ENCODE measurements around the gene ARL17A. TPM values are rescaled to one million over a fixed set of nuclear protein-coding genes. Genes with fewer than 3 reads are reported as not detected.
"Not testable (repeated sequence)": the region's sequence is repeated elsewhere in the genome, so short reads cannot be mapped to it uniquely, and the experiment has no call there.

Gene ARL17A
- 4.5 TPM for polyA plus RNA-seq (2013, experiment 1 of 2)
- polyA plus RNA-seq (2013, experiment 2 of 2), result 4.5 TPM

GRCh38 chr17:46579083-46580075, at the start of gene ARL17A:
TSS of gene ARL17A (minus strand) at chr17:46579691. CDS start at chr17:46576322, 3,369 bp downstream.
- not testable (repeated sequence) for H3K36me3 ChIP-seq (ENCODE audit: control insufficient read depth in 1 of 2, insufficient read depth in 2 of 2, low read depth in 1 of 2, low read length in 2 of 2); H4K8ac ChIP-seq (ENCODE audit: low read length); H3K4me2 ChIP-seq (ENCODE audit: low read length, poor library complexity, severe bottlenecking); H2BK5ac ChIP-seq (ENCODE audit: low read depth, low read length, poor library complexity, severe bottlenecking); H3K18ac ChIP-seq (ENCODE audit: low read depth in 1 of 2, low read length in 2 of 2); H3K27ac ChIP-seq (ENCODE audit: low read length, poor library complexity, severe bottlenecking); DNase-seq; H3K4ac ChIP-seq (ENCODE audit: low read depth in 1 of 2, low read length in 2 of 2); H3K79me1 ChIP-seq (replicated peaks; ENCODE audit: low read length, poor library complexity, severe bottlenecking); H3K27me3 ChIP-seq (ENCODE audit: control insufficient read depth in 1 of 2, insufficient read depth in 1 of 2, low read length in 2 of 2); H3K14ac ChIP-seq (ENCODE audit: low read length in 2 of 2); H3K9ac ChIP-seq (ENCODE audit: low read length); H2BK15ac ChIP-seq (ENCODE audit: low read depth, poor library complexity, severe bottlenecking); H2AFZ ChIP-seq (ENCODE audit: low read depth, low read length); H2BK120ac ChIP-seq (ENCODE audit: low read depth, low read length); H3K4me1 ChIP-seq (ENCODE audit: control insufficient read depth, insufficient read depth, low read depth, low read length); H3K9me3 ChIP-seq (ENCODE audit: control insufficient read depth, low read length); H2AK5ac ChIP-seq (ENCODE audit: low read length, severe bottlenecking); H2BK12ac ChIP-seq (ENCODE audit: low read length in 2 of 2); H4K91ac ChIP-seq (ENCODE audit: low read length); H3K23ac ChIP-seq (ENCODE audit: low read length in 2 of 2)
- peak within 1 kb of the TSS in 1 of 2 experiments; percentile 61 for H3K4me3 ChIP-seq (ENCODE audit: insufficient read depth in 1 of 2, low read depth in 1 of 2, low read length in 2 of 2)
- WGBS, result no CpG with 5 or more reads among the region's 65 CpGs

- H3K4me1 ChIP-seq (ENCODE audit: control insufficient read depth, insufficient read depth, low read depth, low read length); H2BK12ac ChIP-seq (ENCODE audit: low read length in 2 of 2); H3K4me2 ChIP-seq (ENCODE audit: low read length, poor library complexity, severe bottlenecking); H4K8ac ChIP-seq (ENCODE audit: low read length); H2BK15ac ChIP-seq (ENCODE audit: low read depth, poor library complexity, severe bottlenecking); H4K91ac ChIP-seq (ENCODE audit: low read length); H2BK120ac ChIP-seq (ENCODE audit: low read depth, low read length); H2BK5ac ChIP-seq (ENCODE audit: low read depth, low read length, poor library complexity, severe bottlenecking); H3K9ac ChIP-seq (ENCODE audit: low read length); H3K4ac ChIP-seq (ENCODE audit: low read depth in 1 of 2, low read length in 2 of 2); H3K4me3 ChIP-seq (ENCODE audit: insufficient read depth in 1 of 2, low read depth in 1 of 2, low read length in 2 of 2); H3K14ac ChIP-seq (ENCODE audit: low read length in 2 of 2); H3K18ac ChIP-seq (ENCODE audit: low read depth in 1 of 2, low read length in 2 of 2); H3K9me3 ChIP-seq (ENCODE audit: control insufficient read depth, low read length); H3K36me3 ChIP-seq (ENCODE audit: control insufficient read depth in 1 of 2, insufficient read depth in 2 of 2, low read depth in 1 of 2, low read length in 2 of 2); H2AK5ac ChIP-seq (ENCODE audit: low read length, severe bottlenecking); H3K27me3 ChIP-seq (ENCODE audit: control insufficient read depth in 1 of 2, insufficient read depth in 1 of 2, low read length in 2 of 2); H3K79me1 ChIP-seq (replicated peaks; ENCODE audit: low read length, poor library complexity, severe bottlenecking); H3K27ac ChIP-seq (ENCODE audit: low read length, poor library complexity, severe bottlenecking); DNase-seq; H2AFZ ChIP-seq (ENCODE audit: low read depth, low read length); H3K23ac ChIP-seq (ENCODE audit: low read length in 2 of 2): not testable (repeated sequence)
- WGBS, result no CpG with 5 or more reads among the region's 5 CpGs
These were observed 49.4 kb upstream of the ARL17A start for GRCh38 chr17:46628753-46629436.

- H4K8ac ChIP-seq (ENCODE audit: low read length); H3K14ac ChIP-seq (ENCODE audit: low read length in 2 of 2); H2BK120ac ChIP-seq (ENCODE audit: low read depth, low read length); H3K4me2 ChIP-seq (ENCODE audit: low read length, poor library complexity, severe bottlenecking); H2AK5ac ChIP-seq (ENCODE audit: low read length, severe bottlenecking); H4K91ac ChIP-seq (ENCODE audit: low read length); H3K27me3 ChIP-seq (ENCODE audit: control insufficient read depth in 1 of 2, insufficient read depth in 1 of 2, low read length in 2 of 2); H3K27ac ChIP-seq (ENCODE audit: low read length, poor library complexity, severe bottlenecking); H2BK15ac ChIP-seq (ENCODE audit: low read depth, poor library complexity, severe bottlenecking); H3K36me3 ChIP-seq (ENCODE audit: control insufficient read depth in 1 of 2, insufficient read depth in 2 of 2, low read depth in 1 of 2, low read length in 2 of 2); H3K79me1 ChIP-seq (replicated peaks; ENCODE audit: low read length, poor library complexity, severe bottlenecking); H2BK5ac ChIP-seq (ENCODE audit: low read depth, low read length, poor library complexity, severe bottlenecking); H3K4ac ChIP-seq (ENCODE audit: low read depth in 1 of 2, low read length in 2 of 2); H3K23ac ChIP-seq (ENCODE audit: low read length in 2 of 2); DNase-seq; H3K4me1 ChIP-seq (ENCODE audit: control insufficient read depth, insufficient read depth, low read depth, low read length); H2AFZ ChIP-seq (ENCODE audit: low read depth, low read length); H3K9ac ChIP-seq (ENCODE audit: low read length); H3K18ac ChIP-seq (ENCODE audit: low read depth in 1 of 2, low read length in 2 of 2); H3K4me3 ChIP-seq (ENCODE audit: insufficient read depth in 1 of 2, low read depth in 1 of 2, low read length in 2 of 2); H3K9me3 ChIP-seq (ENCODE audit: control insufficient read depth, low read length); H2BK12ac ChIP-seq (ENCODE audit: low read length in 2 of 2): not testable (repeated sequence)
- no CpG with 5 or more reads among the region's 2 CpGs for WGBS
These were observed 48.0 kb upstream of the ARL17A start for GRCh38 chr17:46627452-46627851.

GRCh38 chr17:46624726-46625125, 45.2 kb upstream of the ARL17A start:
- H4K8ac ChIP-seq (ENCODE audit: low read length); H4K91ac ChIP-seq (ENCODE audit: low read length); H2BK120ac ChIP-seq (ENCODE audit: low read depth, low read length); H2BK5ac ChIP-seq (ENCODE audit: low read depth, low read length, poor library complexity, severe bottlenecking); H2BK15ac ChIP-seq (ENCODE audit: low read depth, poor library complexity, severe bottlenecking); H3K27ac ChIP-seq (ENCODE audit: low read length, poor library complexity, severe bottlenecking); H3K23ac ChIP-seq (ENCODE audit: low read length in 2 of 2); H2AFZ ChIP-seq (ENCODE audit: low read depth, low read length); H2BK12ac ChIP-seq (ENCODE audit: low read length in 2 of 2); H3K36me3 ChIP-seq (ENCODE audit: control insufficient read depth in 1 of 2, insufficient read depth in 2 of 2, low read depth in 1 of 2, low read length in 2 of 2); H2AK5ac ChIP-seq (ENCODE audit: low read length, severe bottlenecking); H3K27me3 ChIP-seq (ENCODE audit: control insufficient read depth in 1 of 2, insufficient read depth in 1 of 2, low read length in 2 of 2); H3K4me1 ChIP-seq (ENCODE audit: control insufficient read depth, insufficient read depth, low read depth, low read length); H3K18ac ChIP-seq (ENCODE audit: low read depth in 1 of 2, low read length in 2 of 2); H3K9ac ChIP-seq (ENCODE audit: low read length); H3K4me2 ChIP-seq (ENCODE audit: low read length, poor library complexity, severe bottlenecking); DNase-seq; H3K79me1 ChIP-seq (replicated peaks; ENCODE audit: low read length, poor library complexity, severe bottlenecking); H3K4ac ChIP-seq (ENCODE audit: low read depth in 1 of 2, low read length in 2 of 2); H3K9me3 ChIP-seq (ENCODE audit: control insufficient read depth, low read length); H3K4me3 ChIP-seq (ENCODE audit: insufficient read depth in 1 of 2, low read depth in 1 of 2, low read length in 2 of 2); H3K14ac ChIP-seq (ENCODE audit: low read length in 2 of 2): not testable (repeated sequence)
- WGBS, result no CpG with 5 or more reads among the region's 5 CpGs
